OCI-LY7 (cell line): ENCODE results near the gene TRAF1.

Experiments
- CTCF ChIP-seq: fragments of 200-600 bp; sonication (generic); conservative IDR thresholded peaks from 2 replicates; pipeline ENCODE4 v1.5.1; 2014; ENCODE audit warnings: mild to moderate bottlenecking, antibody characterized with exemption, low read length, moderate library complexity, mixed read lengths
- EZH2phosphoT487 ChIP-seq: fragments of 200-600 bp; sonication (generic); IDR thresholded peaks from 2 replicates; pipeline ENCODE4 v1.6.1; 2018; ENCODE audit warnings: low read depth, borderline replicate concordance, mild to moderate bottlenecking, mixed run types, antibody characterized with exemption, low read length, moderate library complexity, mixed read lengths

- TF ChIP-seq CTCF (no peak), EZH2phosphoT487 (no peak)
These were observed 58.8 kb downstream of the TRAF1 start for GRCh38 chr9:120867676-120868338.
